Osteoblast (primary cell): ENCODE results near the gene HACD3. TPM values are rescaled to one million over a fixed set of nuclear protein-coding genes. Genes with fewer than 3 reads are reported as not detected.
A peak's percentile ranks its signal among the peaks of the same experiment; 100 is the strongest.

Experiments
- DNase-seq: peaks from one replicate; pipeline ENCODE4 v3.0.0; 2011; ENCODE audit warnings: low spot score, mixed read lengths; ENCODE audit not compliant: insufficient read length; ENCODE audit errors: missing footprints
- H2AFZ ChIP-seq: 2 replicates; pipeline ENCODE4 v1.6.0; 2011; ENCODE audit warnings: mild to moderate bottlenecking, low read length
- H3K27ac ChIP-seq: 2 replicates; pipeline ENCODE4 v1.5.1; 2011; ENCODE audit warnings: mild to moderate bottlenecking, low read depth, low read length, moderate library complexity
- H3K27me3 ChIP-seq: 2 replicates; pipeline ENCODE4 v1.6.0; 2012; ENCODE audit warnings: mild to moderate bottlenecking, control low read depth, inconsistent platforms, low read length, moderate library complexity; ENCODE audit not compliant: insufficient read depth
- H3K36me3 ChIP-seq: 2 replicates; pipeline ENCODE4 v1.5.1; 2011; ENCODE audit warnings: mild to moderate bottlenecking, low read length, control low read depth, moderate library complexity; ENCODE audit not compliant: insufficient read depth
- H3K4me1 ChIP-seq: 2 replicates; pipeline ENCODE4 v1.5.1; 2011; ENCODE audit warnings: mild to moderate bottlenecking, low read length, control low read depth, moderate library complexity; ENCODE audit not compliant: insufficient read depth
- H3K4me2 ChIP-seq: 2 replicates; pipeline ENCODE4 v1.6.0; 2011; ENCODE audit warnings: mild to moderate bottlenecking, low read length; ENCODE audit not compliant: insufficient read depth
- H3K4me3 ChIP-seq: fragments of 200-600 bp; sonication (generic); 3 replicates; pipeline ENCODE4 v1.5.1; 2012; ENCODE audit warnings: mild to moderate bottlenecking, low read length, inconsistent platforms; ENCODE audit not compliant: insufficient read depth
- H3K79me2 ChIP-seq: 2 replicates; pipeline ENCODE4 v1.6.0; 2012; ENCODE audit warnings: mild to moderate bottlenecking, low read length, control low read depth, inconsistent platforms; ENCODE audit not compliant: insufficient read depth
- H3K9me3 ChIP-seq: 2 replicates; pipeline ENCODE4 v1.5.1; 2011; ENCODE audit warnings: low read depth, low read length, control low read depth
- H4K20me1 ChIP-seq: 2 replicates; pipeline ENCODE4 v1.6.0; 2012; ENCODE audit warnings: mild to moderate bottlenecking, low read length, control low read depth; ENCODE audit not compliant: insufficient read depth
- total RNA-seq: library from RNA; depleted of rRNA; stranded (reverse); fragments of >200 nt; gene quantifications from 2 replicates; pipeline ENCODE4 v1.2.3, GENCODE V29; 2012
- TF ChIP-seq, protein P1 (sequence below): IDR thresholded peaks from 2 replicates; pipeline ENCODE4 v1.5.1; 2011; ENCODE audit warnings: mild to moderate bottlenecking, low read depth, low read length, moderate library complexity; ENCODE audit errors: extremely low read depth

Gene HACD3
- total RNA-seq, 1 donor: 75.3 TPM

DNA sequence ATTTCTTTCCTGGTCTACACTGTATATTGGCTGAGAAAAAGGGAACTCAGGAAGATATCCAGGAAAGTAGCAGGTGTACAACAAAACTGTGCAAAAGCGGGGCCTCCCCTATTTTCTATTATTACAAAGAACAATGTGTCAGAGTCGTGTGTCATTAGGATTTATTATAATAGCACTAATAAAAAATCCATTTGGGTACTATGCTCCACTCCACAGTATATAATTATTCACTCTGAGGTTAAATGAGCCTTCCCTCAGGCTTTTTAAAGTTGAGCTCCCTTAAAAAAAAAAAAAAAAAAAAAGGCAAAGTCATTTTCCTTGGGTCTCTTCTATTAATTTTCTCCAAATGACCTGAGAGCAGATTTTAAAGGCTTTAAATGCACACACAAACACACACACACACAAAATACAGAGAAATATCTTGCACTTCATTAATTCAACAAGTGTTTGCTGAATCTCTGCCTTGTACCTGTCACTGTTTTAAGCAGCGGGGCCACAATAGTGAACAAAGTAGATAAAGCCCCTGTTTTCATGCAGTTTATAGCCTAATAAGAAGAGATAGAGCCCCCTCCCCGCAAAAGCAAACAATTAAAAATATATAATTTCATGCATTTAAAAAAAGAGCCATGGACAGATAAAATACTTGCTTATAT, 11.5 kb upstream of the HACD3 start:
- TF ChIP-seq, protein P1, sequence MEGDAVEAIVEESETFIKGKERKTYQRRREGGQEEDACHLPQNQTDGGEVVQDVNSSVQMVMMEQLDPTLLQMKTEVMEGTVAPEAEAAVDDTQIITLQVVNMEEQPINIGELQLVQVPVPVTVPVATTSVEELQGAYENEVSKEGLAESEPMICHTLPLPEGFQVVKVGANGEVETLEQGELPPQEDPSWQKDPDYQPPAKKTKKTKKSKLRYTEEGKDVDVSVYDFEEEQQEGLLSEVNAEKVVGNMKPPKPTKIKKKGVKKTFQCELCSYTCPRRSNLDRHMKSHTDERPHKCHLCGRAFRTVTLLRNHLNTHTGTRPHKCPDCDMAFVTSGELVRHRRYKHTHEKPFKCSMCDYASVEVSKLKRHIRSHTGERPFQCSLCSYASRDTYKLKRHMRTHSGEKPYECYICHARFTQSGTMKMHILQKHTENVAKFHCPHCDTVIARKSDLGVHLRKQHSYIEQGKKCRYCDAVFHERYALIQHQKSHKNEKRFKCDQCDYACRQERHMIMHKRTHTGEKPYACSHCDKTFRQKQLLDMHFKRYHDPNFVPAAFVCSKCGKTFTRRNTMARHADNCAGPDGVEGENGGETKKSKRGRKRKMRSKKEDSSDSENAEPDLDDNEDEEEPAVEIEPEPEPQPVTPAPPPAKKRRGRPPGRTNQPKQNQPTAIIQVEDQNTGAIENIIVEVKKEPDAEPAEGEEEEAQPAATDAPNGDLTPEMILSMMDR: no peak
- H3K36me3 ChIP-seq: no peaks in the 10 kb centered on the region

GRCh38 chr15:65521350-65521749, 8.9 kb upstream of the HACD3 start:
- no peak for DNase-seq
- TF ChIP-seq, protein P1: no peak
- H3K9me3 ChIP-seq: no peaks in the 10 kb centered on the region
- no peak overlapping the region for H3K4me2 ChIP-seq
- H3K27me3 ChIP-seq: no peaks in the 10 kb centered on the region
- peaks cover 12% of the 10 kb centered on the region for H3K79me2 ChIP-seq
- no peaks in the 10 kb centered on the region for H3K36me3 ChIP-seq
- peaks cover 7% of the 10 kb centered on the region for H4K20me1 ChIP-seq
- H3K4me3 ChIP-seq: no peak overlapping the region
- H2AFZ ChIP-seq: no peak overlapping the region
- H3K4me1 ChIP-seq: peaks cover 7% of the 10 kb centered on the region
- H3K27ac ChIP-seq: no peak overlapping the region

More for the DNA sequence above, 11.5 kb upstream of the HACD3 start:
- H3K4me2 ChIP-seq: no peak overlapping the region
- no peak overlapping the region for H3K4me3 ChIP-seq
- peaks cover 36% of the 10 kb centered on the region for H3K79me2 ChIP-seq
- no peak for DNase-seq
- peaks cover 11% of the 10 kb centered on the region for H3K4me1 ChIP-seq
- H2AFZ ChIP-seq: no peak overlapping the region
- no peaks in the 10 kb centered on the region for H3K9me3 ChIP-seq
- H4K20me1 ChIP-seq: peaks cover 16% of the 10 kb centered on the region
- H3K27me3 ChIP-seq: no peaks in the 10 kb centered on the region
- no peak overlapping the region for H3K27ac ChIP-seq

- no peaks in the 10 kb centered on the region for H3K36me3 ChIP-seq
- no peaks in the 10 kb centered on the region for H3K27me3 ChIP-seq
- TF ChIP-seq, protein P1: no peak
- H3K79me2 ChIP-seq: no peaks in the 10 kb centered on the region
- H3K4me1 ChIP-seq: no peaks in the 10 kb centered on the region
- no peak overlapping the region for H3K4me3 ChIP-seq
- no peak overlapping the region for H3K4me2 ChIP-seq
- no peak overlapping the region for H2AFZ ChIP-seq
- H3K27ac ChIP-seq: no peak overlapping the region
- H3K9me3 ChIP-seq: no peaks in the 10 kb centered on the region
- DNase-seq: no peak
- no peaks in the 10 kb centered on the region for H4K20me1 ChIP-seq
Measured at GRCh38 chr15:65524226-65524625, 6.0 kb upstream of the HACD3 start.

GRCh38 chr15:65525622-65526021, 4.6 kb upstream of the HACD3 start:
- TF ChIP-seq, protein P1: no peak
- no peak overlapping the region for H3K4me3 ChIP-seq
- H3K27me3 ChIP-seq: no peaks in the 10 kb centered on the region
- H3K4me1 ChIP-seq: peaks cover 5% of the 10 kb centered on the region
- no peaks in the 10 kb centered on the region for H3K36me3 ChIP-seq
- no peak overlapping the region for H2AFZ ChIP-seq
- peaks cover 8% of the 10 kb centered on the region for H3K79me2 ChIP-seq
- H4K20me1 ChIP-seq: no peaks in the 10 kb centered on the region
- H3K27ac ChIP-seq: no peak overlapping the region
- H3K4me2 ChIP-seq: no peak overlapping the region
- DNase-seq: peak; percentile 74
- no peaks in the 10 kb centered on the region for H3K9me3 ChIP-seq
